ENCODE measurements around the gene ZDHHC4.

ZDHHC4 gene

DNA sequence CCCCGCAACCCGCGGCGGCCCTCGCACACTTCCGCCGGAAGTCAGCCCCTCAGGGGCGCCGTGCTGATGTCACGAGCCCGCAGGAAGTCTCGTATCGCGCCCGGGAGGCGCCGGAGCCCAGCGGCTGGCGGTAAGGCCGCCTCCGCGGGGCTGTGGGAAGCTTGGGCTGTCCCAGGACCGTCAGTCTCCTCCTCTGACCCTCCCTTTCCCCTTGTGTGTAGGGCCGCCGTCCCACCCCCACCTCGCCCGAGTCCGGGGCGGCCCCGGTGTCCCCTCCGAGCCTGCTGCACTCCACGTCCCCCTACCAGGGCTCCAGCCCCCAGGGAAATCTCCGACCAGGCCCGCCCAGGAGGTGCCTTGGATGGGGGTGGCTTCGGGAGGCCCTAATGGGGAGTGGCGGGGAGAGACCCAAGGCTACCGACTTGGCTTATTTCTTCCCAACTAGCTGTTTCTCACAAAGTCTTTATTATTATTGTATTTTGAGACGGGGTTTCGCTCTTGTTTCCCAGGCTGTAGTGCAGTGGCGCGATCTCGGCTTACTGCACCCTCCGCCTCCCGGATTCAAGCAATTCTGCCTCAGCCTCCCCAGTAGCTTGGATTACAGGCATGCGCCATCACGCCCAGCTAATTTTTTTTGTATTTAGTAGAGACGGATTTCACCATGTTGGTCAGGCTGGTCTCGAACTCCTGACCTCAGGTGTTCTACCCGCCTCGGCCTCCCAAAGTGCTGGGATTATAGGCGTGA lies at the start of gene ZDHHC4:
ZDHHC4 (plus strand) TSS at position 86 of the 745 bp plus-strand sequence. CDS start 3,108 bp downstream, outside the sequence.
- DNase-seq: peak; percentile 73

DNA sequence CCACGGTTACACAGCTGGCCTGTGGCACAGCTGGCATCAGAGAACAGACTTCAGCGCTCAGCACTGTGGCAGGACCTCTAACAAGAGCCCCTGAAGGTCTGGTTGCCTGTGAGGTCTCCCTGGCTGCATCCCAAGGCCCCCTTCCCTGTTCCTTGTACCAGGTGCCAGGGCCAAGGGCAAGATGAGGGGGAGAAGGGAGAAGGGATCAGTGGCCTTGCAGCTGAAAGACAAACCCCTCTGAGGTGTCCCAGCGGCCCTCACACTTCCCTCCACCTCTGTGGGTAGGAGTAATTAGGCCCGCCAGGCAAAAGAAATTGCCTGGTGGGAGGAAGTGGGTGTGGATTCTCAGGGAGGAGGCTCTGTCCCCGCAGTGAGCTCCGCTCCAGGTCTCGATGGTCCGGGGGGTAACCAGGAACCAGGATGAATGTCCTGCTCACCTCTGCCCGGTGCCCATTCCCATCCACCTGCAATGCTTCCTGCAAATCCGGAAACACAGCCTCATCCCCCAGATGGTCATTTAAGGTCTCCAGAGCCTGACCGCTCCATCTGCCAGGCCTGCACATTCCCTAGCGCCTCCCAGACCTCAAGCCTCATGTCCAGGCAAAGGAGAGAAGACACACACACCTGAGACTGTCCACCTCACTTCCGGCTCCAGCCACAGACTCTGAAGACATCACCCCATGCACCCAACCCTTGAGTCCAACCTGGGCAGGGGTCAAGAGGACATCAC lies 48.7 kb upstream of the ZDHHC4 start:
- no peak for DNase-seq

DNA sequence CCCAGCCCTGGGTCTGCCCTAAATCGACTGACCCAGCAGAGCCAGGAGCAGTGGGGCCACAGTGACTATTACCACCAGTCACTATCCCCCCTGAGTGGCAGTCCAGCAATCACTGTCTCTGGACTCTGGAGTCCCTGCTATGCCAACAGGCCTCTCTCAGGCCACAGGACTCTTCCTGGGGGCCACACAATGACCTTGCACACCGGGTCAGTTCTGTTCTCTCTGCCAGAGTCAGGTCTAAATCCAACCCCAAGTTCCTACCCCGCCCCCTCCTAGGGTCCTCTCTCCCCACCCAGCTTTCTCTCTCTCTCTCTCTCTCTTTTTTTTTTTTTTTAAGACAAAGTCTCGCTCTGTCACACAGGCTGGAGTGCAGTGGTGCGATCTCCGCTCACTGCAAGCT lies 47.6 kb upstream of the ZDHHC4 start:
- DNase-seq: no peak

DNA sequence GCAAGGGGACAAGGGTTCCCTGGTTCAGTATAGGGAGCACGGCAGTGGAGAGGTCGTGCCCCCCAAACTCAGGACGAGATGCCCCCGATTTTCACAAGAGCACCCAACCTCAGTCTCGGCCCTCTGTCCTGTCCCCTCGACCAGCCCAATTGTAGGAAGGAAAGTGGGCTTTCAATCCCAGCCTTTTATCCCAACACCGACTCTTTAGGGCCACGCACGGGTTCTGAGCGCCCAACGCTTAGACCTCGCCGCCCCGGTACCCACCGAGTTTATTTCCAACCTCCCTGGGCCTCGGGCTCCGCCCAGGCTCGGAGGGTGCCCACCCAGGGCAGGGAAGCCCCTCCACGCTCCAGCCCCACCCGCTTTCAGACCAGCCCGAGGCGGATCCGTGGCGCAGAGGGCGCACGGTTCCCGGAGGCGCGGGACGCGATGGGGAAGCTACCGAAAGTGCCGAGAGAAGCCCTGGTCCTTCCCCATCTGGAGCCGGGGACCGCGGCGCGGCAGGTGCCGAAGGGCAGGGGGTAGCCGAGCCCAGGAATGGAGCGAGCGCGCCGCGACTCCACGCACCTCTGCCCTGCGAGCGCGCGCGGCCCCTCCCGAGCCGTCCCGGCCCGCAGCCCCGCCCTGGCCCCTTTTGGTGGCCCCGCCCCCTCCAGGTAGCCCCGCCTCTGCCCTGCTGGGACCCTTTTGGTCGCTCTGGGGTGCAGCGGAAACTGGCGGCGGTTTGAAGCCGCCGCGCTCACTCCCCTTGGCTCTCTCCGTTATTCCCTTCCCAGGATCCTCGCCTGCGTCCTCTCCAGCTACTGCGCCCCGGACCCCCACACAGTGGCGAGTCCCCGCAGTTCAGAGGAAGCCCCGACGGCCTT lies 46.4 kb upstream of the ZDHHC4 start:
- no peak for DNase-seq

DNA sequence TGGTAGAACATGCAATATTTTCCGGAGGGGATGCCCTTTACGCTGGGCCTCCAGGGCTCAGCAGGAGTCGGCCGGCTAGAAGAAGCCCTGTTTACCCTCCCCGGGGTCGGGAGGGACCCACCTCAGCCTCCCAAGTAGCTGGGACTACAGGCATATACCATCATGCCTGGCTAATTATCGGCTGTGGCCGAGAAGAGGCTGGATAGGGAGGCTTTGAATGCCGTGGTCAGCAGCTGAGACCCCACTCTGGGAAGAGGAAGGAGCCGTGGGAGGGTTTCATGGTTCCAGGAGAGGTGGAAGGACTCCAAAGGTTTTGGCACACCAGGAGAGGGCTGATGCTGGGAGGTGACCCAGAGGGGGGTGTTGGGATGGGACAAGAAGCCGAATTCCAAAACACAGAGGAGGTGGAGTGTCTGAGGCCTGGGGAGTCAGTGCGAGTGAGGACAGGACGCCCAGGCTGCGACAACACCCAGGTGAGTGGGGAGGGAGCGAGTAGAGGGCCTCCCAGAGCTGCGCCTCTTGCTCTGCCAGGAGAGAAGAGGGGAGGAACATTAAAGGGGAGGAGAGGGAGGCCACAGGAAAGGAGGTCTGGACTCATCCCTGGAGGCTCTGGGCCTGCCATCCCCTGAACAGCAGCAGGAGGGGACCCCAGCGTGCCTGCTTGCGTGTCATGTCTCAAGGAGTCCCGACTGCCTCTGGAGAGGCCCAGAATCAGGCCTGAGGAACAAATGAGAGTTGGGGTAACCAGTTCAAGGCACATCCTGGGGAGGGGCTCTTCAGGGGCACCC lies 45.6 kb upstream of the ZDHHC4 start:
- DNase-seq: no peak

DNA sequence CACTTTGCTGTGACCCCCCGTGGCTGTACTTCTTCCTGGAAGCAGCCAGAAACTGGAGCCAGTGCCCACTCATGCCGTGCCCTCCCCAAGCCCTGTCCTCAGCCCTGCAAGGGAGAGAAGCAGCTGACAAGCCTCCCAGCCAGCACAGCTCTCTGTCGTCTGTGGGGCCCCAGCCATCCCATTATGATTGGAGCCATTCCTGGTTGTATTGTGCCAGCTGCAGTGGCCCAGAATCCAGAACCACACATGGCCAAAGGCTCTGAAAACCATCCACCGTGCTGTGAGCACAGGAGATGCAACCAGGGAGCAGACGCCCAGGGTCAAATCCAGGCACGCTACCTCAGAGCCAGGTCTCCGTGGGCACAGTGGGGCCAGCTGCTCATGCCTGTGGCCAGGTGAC lies 44.7 kb upstream of the ZDHHC4 start:
- DNase-seq: no peak

DNA sequence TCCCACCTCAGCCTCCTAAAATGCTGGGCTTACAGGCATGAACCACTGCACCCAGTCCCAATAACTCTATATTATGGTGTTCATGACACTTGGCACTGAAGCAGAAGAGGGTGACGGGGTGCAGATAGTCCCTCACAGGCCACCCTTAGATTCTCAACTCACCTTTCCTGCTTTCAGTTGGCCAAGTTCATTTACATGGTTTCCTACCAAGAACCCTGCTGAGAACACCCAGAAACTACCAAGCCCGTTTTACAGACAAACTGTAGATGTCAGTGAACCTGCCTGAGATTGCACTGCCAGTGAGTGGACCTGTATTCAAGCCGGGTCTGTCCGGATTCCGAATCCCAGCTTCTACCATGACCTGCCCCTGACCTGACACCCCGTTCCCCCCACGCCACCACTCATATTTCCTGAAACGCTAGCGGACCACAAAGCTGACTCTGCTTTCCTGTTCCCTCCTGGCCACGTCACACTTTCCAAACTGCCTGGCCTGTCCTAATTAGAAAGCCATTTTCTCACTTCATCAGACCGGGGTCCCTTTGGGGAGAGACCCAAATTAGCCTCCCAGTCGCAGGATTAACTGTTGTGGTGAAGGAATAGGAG lies 43.3 kb upstream of the ZDHHC4 start:
- DNase-seq: no peak

DNA sequence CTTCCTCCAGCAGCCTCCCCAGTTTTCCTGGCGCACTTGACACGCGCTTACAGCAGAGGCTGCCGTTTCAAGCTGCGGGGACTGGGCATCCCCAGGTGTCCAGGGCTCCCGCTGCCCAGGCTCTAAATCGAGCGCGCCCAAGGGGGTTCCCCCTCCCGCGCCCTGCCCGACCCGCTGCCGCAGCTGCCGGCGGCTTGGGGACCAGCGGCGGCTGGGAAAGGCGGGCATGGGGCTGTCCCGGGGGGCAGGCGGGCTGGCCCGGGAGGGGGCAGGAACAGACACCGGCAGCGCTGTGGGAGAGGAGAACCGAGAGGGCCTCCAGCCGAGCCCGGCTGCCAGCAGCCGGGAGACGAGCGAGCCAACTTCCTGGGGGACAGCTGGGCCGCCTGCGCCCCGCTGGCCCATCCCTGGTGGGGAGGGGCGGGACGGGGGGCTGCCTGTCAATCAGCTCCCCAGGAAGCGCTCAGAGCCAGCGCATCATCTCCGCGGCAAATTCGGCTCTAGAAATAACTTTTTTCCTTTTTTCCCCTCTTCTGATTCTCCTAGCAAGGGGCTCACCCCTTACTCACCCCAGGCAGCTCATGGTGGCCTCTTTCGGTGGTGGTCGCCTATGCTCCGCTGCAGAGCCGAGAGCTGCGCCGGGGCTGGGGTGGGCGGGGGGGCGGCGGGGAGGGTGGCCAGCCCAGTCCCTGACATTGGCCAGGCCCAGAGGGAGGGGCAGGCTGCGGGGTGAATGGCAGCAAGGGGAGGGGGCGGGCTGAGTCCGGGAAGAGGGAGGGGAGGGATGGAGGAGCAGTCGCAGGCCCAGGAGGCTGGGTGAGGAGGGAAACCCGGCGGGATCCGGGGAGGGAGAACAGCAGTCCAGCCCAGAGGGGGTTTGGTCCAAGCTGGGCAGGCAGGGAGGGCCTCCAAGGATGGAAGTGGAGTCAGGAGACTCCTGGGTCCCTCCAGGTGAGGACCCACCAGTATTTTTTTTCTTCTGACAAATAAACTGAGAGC lies 40.7 kb upstream of the ZDHHC4 start:
- no peak for DNase-seq

DNA sequence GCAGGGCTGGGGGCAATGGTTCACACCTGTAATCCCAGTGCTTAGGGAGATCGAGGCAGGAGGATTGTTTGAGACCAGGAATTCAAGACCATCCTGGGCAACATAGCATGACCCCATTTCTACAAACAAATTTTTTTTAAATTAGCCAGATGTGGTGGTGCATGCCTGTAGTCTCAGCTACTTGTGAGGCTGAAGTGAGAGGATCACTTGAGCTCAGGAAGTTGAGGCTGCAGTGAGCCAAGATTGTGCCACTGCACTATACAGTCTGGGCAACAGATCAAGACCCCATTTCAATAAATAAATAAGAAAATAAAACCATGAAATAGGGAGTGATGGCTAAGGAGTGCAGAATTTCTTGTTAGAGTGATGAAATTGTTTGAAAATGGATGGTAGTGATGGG lies 34.9 kb upstream of the ZDHHC4 start:
- DNase-seq: no peak

DNA sequence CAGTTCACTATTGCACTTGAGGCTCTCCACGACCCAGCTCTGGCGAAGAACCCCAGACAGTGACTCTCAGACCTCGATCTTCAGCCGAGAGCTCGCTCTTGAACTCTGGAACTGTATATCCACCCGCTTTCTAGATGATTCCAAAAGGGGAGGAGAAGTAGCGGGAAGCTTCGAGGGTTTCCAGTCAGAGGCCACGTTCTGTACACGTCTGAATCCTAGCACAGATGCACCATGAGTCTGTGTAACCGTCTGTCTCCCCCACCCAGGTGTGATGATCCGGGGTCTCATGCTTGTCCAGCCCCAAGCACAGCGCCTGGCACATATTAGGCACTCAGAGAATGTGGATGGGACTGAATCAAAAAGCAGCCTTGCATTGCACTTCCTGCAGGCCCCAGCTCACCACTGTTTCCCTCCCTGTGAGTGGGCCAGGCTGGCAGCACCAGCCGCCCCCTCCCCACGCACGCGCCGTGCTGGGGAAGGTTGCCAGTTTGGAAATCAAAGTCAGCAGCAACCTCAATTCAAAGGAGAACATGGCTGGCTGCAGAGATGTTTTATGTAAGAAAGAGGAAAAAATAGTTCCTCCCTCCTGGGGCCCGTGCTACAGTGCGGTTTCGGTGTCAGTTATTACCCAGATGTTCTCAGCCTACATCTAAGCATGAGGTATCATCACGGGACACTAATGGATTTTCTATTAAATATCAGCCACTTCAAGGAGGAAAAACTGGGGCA lies 31.7 kb upstream of the ZDHHC4 start:
- no peak for DNase-seq

DNA sequence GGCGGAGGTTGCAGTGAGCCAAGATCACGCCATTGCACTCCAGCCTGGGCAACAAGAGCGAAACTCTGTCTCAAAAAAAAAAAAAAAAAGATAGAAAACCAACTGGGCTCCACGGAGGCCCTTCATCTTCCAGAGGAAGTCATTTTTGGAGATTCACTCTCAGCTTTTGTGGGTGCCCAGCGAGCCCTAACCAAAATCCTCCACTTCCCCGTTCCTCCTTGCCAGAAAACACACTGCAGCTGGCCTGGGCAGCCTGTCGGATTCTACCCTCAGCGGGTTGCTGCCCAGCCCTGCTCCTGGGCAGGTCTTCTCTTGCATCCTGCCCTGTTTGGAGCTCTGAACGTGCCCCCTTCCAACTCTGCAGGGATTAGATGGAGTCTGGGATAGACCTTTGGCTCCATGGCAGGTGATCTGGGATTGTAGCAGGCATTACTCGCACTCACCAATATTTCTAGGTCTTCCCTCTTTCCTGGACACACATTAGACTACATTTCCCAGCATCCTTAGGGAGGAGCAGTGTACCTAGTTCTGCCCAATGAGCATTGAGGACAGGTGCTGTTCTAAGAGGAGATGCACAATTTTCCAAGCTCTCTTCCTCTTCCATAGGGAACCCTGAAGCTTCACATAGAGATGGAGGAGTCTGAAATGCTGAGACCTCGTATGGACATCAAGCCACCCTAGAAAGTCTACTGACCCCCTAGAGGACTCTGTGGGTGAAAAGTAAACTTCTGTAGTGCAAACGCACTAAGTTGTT lies 30.6 kb upstream of the ZDHHC4 start:
- DNase-seq: no peak

DNA sequence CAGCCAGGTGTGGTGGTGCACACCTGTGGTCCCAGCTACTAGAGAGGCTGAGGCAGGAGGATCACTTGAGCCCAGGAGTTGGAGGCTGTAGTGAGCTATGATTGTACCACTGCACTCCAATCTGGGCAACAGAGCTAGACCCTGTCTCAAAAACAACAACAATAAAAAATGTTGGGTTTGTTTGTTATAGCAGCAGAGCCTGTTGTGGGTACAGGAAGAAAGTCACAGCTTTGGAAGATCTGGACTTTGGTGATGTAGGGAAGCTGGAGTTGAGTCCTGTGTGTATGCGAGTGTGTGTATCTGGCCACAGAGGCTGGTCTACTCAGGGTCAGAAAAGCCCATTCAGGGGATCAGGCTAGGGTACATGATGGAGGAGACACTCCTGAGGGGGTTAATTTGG lies 29.9 kb upstream of the ZDHHC4 start:
- no peak for DNase-seq

DNA sequence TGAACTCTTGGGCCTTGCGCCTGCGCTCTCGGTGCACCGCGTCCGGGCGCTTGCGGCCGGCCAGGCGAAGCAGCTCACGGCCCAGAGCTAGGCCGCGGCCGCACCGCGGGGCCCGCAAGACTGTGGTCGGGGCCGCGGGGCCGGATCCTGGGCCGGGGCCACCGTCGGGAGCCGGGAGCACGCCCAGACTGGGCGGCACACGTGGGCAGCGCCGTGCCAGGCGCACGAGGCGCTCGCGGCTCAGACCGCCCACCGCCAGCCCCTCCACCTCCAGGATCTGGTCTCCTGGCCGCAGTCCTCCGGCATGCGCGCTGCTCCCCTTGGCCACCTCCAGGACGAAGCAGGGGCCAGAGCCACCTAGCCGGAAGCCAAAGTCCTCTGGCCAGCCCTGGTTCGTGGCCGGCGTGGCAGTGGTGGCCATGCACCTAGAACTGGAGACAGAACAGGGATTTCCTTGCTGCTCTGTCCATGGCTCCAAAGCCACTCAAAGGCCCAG lies 26.2 kb upstream of the ZDHHC4 start, which contains the start of gene GRID2IP:
GRID2IP (minus strand) TSS at position 446 of the 496 bp plus-strand sequence; CDS start at position 421, 25 bp downstream.
- no peak for DNase-seq

DNA sequence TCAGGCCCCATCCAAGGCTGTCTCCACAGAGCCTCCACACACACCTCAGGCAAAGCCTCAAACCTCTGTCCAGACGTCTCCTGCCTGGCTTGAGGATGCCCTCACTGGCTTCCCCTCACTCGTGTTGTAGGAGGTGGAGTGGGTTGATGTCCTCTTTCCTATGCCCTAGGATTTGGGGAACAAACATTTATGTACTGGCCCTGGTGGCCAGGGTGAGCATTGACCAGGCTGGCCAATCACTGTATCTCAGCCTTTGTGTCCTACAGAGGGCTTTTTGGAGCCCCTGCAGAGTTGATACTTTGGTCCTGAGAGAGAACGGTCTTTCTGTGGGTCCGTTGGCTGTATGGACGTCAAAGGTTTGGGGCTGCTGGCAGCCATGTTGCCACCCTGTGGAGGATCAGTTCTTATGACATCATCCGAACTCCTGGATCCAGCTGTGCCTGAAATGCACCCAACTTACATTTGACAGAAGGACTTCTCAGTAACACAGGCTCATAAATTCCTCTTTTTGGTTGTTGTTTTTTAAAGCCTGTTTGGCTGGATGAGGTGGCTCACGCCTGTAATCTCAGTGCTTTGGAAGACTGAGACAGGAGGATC lies 23.7 kb upstream of the ZDHHC4 start:
- DNase-seq: no peak

DNA sequence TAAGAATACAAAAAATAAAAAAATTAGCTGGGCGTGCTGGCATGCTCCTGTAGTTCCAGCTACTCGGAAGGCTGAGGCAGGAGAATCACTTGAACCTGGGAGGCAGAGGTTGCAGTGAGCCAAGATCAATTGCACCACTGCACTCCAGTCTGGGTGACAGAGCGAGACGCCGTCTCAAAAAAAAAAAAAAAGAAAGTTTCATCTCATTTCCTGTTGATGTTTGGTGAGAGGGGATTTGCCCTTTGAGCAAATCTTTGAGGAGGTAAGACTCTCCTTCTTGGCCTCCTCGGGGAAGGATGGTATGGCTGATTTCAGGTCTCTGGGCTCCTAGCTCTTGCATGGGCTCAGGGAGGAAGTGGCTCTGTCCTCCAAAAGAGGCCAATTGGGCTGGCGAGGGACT lies 22.4 kb upstream of the ZDHHC4 start:
- DNase-seq: no peak

DNA sequence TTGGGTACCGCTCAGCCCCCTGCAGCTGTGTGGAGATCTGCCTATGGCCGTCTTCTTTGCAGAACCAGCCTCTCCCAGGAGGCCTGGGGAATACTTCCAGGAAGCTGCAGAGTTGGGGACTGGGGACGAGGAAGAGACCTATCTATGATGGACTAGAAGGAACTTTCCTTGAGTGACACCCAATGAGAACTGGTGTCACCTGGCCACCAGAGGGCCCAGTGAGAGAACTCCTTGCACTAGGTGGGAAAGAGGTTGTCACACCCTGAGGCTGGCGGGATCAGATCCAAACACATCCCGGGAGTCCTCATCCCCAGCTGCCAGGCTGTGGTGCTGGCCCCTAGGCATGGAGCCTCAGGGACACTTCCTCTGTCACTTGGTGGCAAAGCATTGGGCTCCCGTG lies 21.1 kb upstream of the ZDHHC4 start:
- DNase-seq: no peak

DNA sequence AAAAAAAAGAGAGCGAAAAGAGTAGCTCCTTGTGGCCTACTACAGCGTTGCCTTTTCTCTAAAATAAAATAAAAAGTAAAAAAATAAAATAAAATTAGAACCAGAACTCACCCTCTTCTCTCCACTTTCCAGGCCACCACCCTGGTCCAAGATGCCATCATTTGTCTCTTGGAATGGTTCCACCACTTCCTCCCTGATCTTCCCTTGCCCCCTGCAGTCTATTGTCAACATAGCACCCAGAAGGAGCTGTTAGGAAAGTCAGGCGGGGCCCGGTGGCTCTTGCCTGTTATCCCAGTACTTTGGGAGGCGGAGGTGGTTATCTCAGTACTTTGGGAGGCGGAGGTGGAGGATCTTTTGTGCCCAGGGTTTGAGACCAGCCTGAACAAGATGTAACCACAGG lies 18.4 kb upstream of the ZDHHC4 start:
- peak; percentile 11 for DNase-seq

DNA sequence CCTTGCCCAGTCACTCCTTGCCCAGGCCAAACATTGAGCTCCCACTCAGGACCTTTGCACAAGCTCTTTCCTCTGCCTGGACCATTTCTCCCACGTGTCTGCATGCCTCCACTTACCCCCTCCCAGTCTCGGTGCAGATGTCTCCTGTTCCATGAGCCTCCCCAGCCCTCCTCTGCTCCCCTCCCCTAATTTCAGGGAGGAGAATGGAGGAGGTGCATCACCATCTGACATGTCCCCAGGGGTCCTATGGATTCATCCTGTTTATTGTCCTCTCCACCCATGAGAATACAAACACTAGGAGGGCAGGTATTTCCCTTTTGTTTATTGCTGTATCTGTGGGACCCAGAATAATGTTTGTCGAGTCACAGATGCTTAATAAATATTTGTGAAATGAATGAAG lies 17.4 kb upstream of the ZDHHC4 start:
- no peak for DNase-seq

DNA sequence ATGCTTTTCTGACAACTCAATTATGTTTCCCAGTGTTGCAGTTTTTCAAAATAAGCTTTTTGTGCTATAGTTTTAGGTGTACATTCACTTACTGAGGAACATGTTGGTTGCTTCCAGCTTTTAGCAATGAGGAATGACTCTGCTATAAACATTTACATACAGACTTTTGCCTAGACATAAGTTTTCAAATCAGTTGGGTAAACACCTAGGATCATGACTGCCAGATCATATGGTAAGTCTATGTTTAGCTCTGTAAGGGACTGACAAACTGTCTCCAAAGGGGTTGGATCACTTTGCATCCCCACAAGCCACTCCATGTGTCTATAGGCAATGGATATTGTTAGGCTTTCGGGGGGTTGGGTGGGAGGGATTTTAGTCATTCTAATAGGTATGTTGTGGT lies 15.1 kb upstream of the ZDHHC4 start:
- no peak for DNase-seq
